Tibial artery (tissue), 4 donors: ENCODE results near the gene CMTM4.

Experiments
- DNase-seq, 2 donors: peaks; one replicate each; pipeline ENCODE4 v3.0.0-alpha.2; 2019
- H3K27ac ChIP-seq, 2 donors: fragments of 200-600 bp; sonication (generic) in 1 of 2; 1 replicate in 1 of 2; 2 replicates in 1 of 2; pipeline ENCODE4 v1.5.1; 2018 to 2019; ENCODE audit warnings: mild to moderate bottlenecking in 1 of 2
- H3K27me3 ChIP-seq, 2 donors: fragments of 200-600 bp; sonication (generic) in 1 of 2; one replicate each; pipeline versions ENCODE4 v1.5.1 to v1.6.0; 2016 to 2019
- H3K36me3 ChIP-seq, 3 donors: fragments of 200-600 bp; sonication (generic) in 2 of 3; one replicate each; pipeline ENCODE4 v1.5.1; 2016 to 2019; ENCODE audit warnings: mild to moderate bottlenecking in 2 of 3
- H3K4me1 ChIP-seq, 4 donors: fragments of 200-600 bp; sonication (generic) in 2 of 4; 1 replicate in 3 of 4; 2 replicates in 1 of 4; pipeline ENCODE4 v1.5.1; 2016 to 2019
- H3K4me3 ChIP-seq, 2 donors: fragments of 200-600 bp; sonication (generic) in 1 of 2; 1 replicate in 1 of 2; 2 replicates in 1 of 2; pipeline ENCODE4 v1.5.1; 2018 to 2019; ENCODE audit warnings: mild to moderate bottlenecking in 2 of 2
- H3K9me3 ChIP-seq, 3 donors: fragments of 200-600 bp; sonication (generic) in 1 of 3; one replicate each; pipeline ENCODE4 v1.5.1; 2016 to 2019
- CTCF ChIP-seq, 2 experiments: fragments of 200-600 bp in 1 of 2; fragments of 450-650 bp in 1 of 2; IDR thresholded peaks; one replicate each; pipeline ENCODE4 v1.5.1; 2017 to 2019; ENCODE audit warnings: antibody characterized with exemption in 2 of 2, mild to moderate bottlenecking in 1 of 2, moderate library complexity in 1 of 2
- intact Hi-C: fragments of 100-400 bp; cut with DNase I; formaldehyde crosslinking; loops from one replicate; pipeline ENCODE4 v1.15.0; 2023; ENCODE audit warnings: low total_unique reads

The CMTM4 gene

DNA sequence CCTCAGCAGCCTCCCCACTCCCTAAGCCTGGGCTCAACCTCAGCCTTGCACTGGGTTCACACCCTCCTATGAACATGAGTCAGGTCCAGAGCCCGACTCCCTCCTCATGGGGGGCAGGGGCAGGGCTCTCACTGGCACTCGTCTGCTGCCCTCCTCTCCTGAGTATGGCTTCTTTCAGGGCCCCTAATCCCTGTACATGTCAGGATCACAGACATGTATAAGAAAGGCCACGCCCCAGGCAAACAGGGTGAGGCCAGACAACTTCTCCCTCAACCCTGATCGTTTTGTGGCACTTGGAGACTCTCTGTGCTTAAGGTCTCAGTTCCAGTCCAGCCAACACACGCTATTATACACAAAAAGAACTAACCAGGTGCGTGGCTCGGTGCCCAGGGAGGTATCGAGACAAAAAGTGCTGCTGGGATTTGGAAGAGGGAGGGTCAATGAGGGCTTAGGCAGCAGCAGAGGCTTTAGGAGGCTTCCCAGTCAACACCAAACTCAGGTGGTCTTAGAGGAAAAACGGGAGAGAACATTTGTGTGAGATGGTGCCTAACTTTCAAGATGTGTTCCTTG lies 46.8 kb downstream of the CMTM4 start:
- no peak overlapping the region for H3K4me3 ChIP-seq
- DNase-seq: no peak
- H3K4me1 ChIP-seq: peaks cover 0 to 11% (median 3%) of the 10 kb centered on the region in 4 donors
- TF ChIP-seq CTCF (IDR thresholded peaks at IDR 0.05): no peak
- H3K27me3 ChIP-seq: no peaks in the 10 kb centered on the region
- intact Hi-C loops: loop anchor here (10.0 kb wide), 1 partner anchor 185 kb away; the partner anchor contains the start of gene NAE1
- H3K9me3 ChIP-seq: no peaks in the 10 kb centered on the region
- H3K36me3 ChIP-seq: no peaks in the 10 kb centered on the region
- no peak overlapping the region for H3K27ac ChIP-seq

GRCh38 chr16:66649167-66649566 lies 47.4 kb downstream of the CMTM4 start:
- intact Hi-C loops: no loop called here
- H3K36me3 ChIP-seq: no peaks in the 10 kb centered on the region
- no peak overlapping the region for H3K4me3 ChIP-seq
- H3K9me3 ChIP-seq: no peaks in the 10 kb centered on the region
- TF ChIP-seq CTCF (IDR thresholded peaks at IDR 0.05): no peak
- no peak overlapping the region for H3K27ac ChIP-seq
- H3K27me3 ChIP-seq: no peaks in the 10 kb centered on the region
- peaks cover 0 to 11% (median 3%) of the 10 kb centered on the region in 4 donors for H3K4me1 ChIP-seq
- no peak for DNase-seq

DNA sequence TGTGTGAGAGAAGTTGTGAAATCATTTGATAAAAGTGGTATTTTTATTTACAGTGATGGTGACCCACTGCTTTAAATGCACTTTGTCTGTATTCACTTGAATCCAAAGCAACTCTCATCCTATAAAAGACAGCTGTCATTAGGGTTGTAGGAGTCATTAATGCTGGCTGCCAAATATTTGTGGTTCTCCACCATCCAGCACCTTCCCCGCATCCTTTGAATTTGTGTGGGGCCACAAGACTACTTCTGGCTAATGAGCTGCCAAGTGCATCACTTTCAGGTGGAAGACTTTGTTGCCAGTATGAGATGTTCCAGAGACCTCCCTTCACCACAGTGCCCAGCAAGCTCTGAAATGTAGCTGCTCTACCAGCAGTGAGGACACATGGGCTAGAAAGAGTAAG lies 48.7 kb downstream of the CMTM4 start:
- no peak for TF ChIP-seq CTCF (IDR thresholded peaks at IDR 0.05)
- intact Hi-C loops: no loop called here
- Histone ChIP-seq H3K4me1 (peaks cover 0 to 11% (median 3%) of the 10 kb centered on the region in 4 donors), H3K27ac (no peak overlapping the region), H3K9me3 (no peaks in the 10 kb centered on the region), H3K36me3 (no peaks in the 10 kb centered on the region), H3K27me3 (no peaks in the 10 kb centered on the region), H3K4me3 (no peak overlapping the region)
- no peak for DNase-seq

- intact Hi-C loops: no loop called here
- TF ChIP-seq CTCF (IDR thresholded peaks at IDR 0.05): no peak
- Histone ChIP-seq H3K4me1 (no peaks in the 10 kb centered on the region), H3K4me3 (no peak overlapping the region), H3K36me3 (no peaks in the 10 kb centered on the region), H3K9me3 (no peaks in the 10 kb centered on the region), H3K27me3 (no peaks in the 10 kb centered on the region), H3K27ac (no peak overlapping the region)
- DNase-seq: no peak
Observed at GRCh38 chr16:66641387-66641786, 55.2 kb downstream of the CMTM4 start.

DNA sequence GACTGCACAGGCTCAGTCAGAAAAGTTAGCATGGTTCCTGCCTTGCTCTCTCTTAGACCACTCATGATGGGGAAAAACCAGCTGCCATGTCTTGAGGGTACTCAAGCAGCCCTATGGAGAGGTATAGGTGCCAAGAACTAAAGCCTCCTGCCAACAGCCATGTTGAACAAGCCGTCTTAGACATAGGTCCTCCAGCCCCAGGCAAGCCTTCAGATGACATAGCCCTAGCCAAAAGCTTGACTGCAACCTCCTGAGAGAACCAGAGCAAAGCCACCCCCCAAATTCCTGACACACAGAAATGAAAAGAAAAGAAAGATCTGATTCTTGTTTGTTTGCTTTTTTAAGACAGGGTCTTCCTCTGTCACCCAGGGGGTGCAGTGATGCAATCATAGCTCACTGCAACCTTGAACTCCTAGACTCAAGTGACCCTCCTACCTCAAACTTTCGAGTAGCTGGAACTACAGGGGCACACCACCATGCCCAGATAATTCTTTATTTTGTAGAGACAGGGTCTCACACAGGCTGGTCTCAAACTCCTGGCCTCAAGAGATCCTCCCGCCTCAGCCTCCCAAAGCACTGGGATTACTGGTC lies 55.7 kb downstream of the CMTM4 start:
- H3K36me3 ChIP-seq: no peaks in the 10 kb centered on the region
- no peaks in the 10 kb centered on the region for H3K9me3 ChIP-seq
- intact Hi-C loops: no loop called here
- no peak for TF ChIP-seq CTCF (IDR thresholded peaks at IDR 0.05)
- no peak overlapping the region for H3K27ac ChIP-seq
- no peak for DNase-seq
- H3K27me3 ChIP-seq: no peaks in the 10 kb centered on the region
- no peak overlapping the region for H3K4me3 ChIP-seq
- no peaks in the 10 kb centered on the region for H3K4me1 ChIP-seq
